ENCODE data around the gene PCP4.

DNA sequence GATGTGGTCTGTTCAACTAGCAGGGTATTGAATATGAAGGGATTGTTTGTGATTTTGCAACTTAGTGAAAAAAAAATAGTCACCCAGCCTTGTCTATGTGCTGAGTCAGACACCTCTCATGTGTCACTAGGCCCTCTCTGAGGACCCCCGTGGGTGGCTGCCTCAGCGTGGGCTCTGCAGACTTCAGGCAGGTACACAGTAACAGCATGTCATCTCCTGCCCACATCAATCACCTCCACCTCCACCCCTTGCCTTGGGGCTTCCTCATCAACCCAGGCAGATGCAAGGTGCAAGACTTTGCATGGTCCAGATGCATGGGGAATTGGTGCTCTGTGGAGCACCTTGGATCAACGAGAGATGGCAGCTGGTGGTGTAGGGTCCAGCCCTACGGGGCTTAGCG, 23.9 kb downstream of the PCP4 start:
- TF ChIP-seq BACH1 (tag; IDR thresholded peaks at IDR 0.05) (no peak), HNRNPUL1 (IDR thresholded peaks at IDR 0.05; ENCODE audit: low read length) (no peak), ZNF217 (CRISPR knock-in tag; IDR thresholded peaks at IDR 0.05) (no peak), SP1 (CRISPR knock-in tag; IDR thresholded peaks at IDR 0.05) (no peak), ZNF644 (tag; IDR thresholded peaks at IDR 0.05; ENCODE audit: low read depth) (no peak), YY1 (IDR thresholded peaks at IDR 0.05; ENCODE audit: borderline replicate concordance in 1 of 3, control insufficient read depth in 1 of 3, extremely low read depth in 1 of 3, insufficient read depth in 3 of 3, insufficient read length in 1 of 3, insufficient replicate concordance in 2 of 3, low read depth in 1 of 3, low read length in 2 of 3) (no peak), ARNT (IDR thresholded peaks at IDR 0.05) (no peak), POLR2AphosphoS5 (IDR thresholded peaks at IDR 0.05; ENCODE audit: control insufficient read depth, insufficient read depth, low read depth, low read length) (no peak), SMARCC2 (IDR thresholded peaks at IDR 0.05; ENCODE audit: low read depth) (no peak)
- TF ChIP-seq, protein P1, sequence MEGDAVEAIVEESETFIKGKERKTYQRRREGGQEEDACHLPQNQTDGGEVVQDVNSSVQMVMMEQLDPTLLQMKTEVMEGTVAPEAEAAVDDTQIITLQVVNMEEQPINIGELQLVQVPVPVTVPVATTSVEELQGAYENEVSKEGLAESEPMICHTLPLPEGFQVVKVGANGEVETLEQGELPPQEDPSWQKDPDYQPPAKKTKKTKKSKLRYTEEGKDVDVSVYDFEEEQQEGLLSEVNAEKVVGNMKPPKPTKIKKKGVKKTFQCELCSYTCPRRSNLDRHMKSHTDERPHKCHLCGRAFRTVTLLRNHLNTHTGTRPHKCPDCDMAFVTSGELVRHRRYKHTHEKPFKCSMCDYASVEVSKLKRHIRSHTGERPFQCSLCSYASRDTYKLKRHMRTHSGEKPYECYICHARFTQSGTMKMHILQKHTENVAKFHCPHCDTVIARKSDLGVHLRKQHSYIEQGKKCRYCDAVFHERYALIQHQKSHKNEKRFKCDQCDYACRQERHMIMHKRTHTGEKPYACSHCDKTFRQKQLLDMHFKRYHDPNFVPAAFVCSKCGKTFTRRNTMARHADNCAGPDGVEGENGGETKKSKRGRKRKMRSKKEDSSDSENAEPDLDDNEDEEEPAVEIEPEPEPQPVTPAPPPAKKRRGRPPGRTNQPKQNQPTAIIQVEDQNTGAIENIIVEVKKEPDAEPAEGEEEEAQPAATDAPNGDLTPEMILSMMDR (IDR thresholded peaks at IDR 0.05 in 2 of 3, conservative IDR thresholded peaks at IDR 0.05 in 1 of 3; ENCODE audit: insufficient read depth in 2 of 3, low read depth in 1 of 3, low read length in 3 of 3): no peak
- TF ChIP-seq, protein P2, sequence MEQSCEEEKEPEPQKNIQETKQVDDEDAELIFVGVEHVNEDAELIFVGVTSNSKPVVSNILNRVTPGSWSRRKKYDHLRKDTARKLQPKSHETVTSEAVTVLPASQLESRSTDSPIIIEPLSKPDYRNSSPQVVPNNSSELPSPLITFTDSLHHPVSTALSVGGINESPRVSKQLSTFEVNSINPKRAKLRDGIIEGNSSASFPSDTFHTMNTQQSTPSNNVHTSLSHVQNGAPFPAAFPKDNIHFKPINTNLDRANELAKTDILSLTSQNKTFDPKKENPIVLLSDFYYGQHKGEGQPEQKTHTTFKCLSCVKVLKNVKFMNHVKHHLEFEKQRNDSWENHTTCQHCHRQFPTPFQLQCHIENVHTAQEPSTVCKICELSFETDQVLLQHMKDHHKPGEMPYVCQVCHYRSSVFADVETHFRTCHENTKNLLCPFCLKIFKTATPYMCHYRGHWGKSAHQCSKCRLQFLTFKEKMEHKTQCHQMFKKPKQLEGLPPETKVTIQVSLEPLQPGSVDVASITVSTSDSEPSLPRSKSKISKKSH (CRISPR knock-in tag; IDR thresholded peaks at IDR 0.05): no peak
- TF ChIP-seq, protein P3, sequence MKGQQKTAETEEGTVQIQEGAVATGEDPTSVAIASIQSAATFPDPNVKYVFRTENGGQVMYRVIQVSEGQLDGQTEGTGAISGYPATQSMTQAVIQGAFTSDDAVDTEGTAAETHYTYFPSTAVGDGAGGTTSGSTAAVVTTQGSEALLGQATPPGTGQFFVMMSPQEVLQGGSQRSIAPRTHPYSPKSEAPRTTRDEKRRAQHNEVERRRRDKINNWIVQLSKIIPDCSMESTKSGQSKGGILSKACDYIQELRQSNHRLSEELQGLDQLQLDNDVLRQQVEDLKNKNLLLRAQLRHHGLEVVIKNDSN (CRISPR knock-in tag; IDR thresholded peaks at IDR 0.05): no peak

Measured in K562 (cell line).